Lower leg skin (tissue), 4 donors: Measurements from ENCODE around the gene ENDOV. TPM values are rescaled to one million over a fixed set of nuclear protein-coding genes. Genes with fewer than 3 reads are reported as not detected.

Source experiments
- DNase-seq, 2 donors: peaks; one replicate each; pipeline ENCODE4 v3.0.0-alpha.2; 2019; ENCODE audit warnings: low spot score in 2 of 2
- H3K4me3 ChIP-seq: fragments of 200-600 bp; sonication (generic); 2 replicates; pipeline ENCODE4 v1.5.1; 2017; ENCODE audit warnings: mild to moderate bottlenecking, low read depth; ENCODE audit not compliant: poor library complexity, severe bottlenecking
- CTCF ChIP-seq, 3 donors: fragments of 450-650 bp; IDR thresholded peaks; one replicate each; pipeline ENCODE4 v1.5.1; 2016; ENCODE audit warnings: antibody characterized with exemption in 3 of 3, mild to moderate bottlenecking in 3 of 3, moderate library complexity in 2 of 3
- POLR2A ChIP-seq, 2 donors: fragments of 450-650 bp; IDR thresholded peaks; one replicate each; pipeline ENCODE4 v1.6.1; 2016 to 2017; ENCODE audit warnings: antibody characterized with exemption in 2 of 2, mild to moderate bottlenecking in 1 of 2, moderate library complexity in 1 of 2
- WGBS, 2 donors: methylation state at CpG; one replicate each; pipeline ENCODE4 v1.1.5; 2018; 5-methylcytosine and 5-hydroxymethylcytosine counted together
- intact Hi-C: fragments of 100-400 bp; cut with DNase I; formaldehyde crosslinking; loops from one replicate; pipeline ENCODE4 v1.15.0; 2023; ENCODE audit warnings: low total_unique reads
- microRNA-seq, 2 donors: library from miRNA; unstranded; fragments of <30 nt; microRNA quantifications; one replicate each; pipeline ENCODE4, GENCODE V29; 2016; ENCODE audit warnings: borderline replicate concordance in 2 of 2, borderline number of aligned reads in 1 of 2
- total RNA-seq, 4 donors: library from RNA; depleted of rRNA; stranded (reverse); fragments of >200 nt; gene quantifications; one replicate each; pipeline ENCODE4 v1.1.0, GENCODE V29; 2016

The ENDOV gene
- total RNA-seq, 4 donors from 2014 or later, result 13.7 to 26.8 (median 21.3) TPM

- H3K4me3 ChIP-seq, result no peak overlapping the region
- 42 to 49% methylated on average over 7 of the region's 7 CpGs for WGBS, 2 donors
- DNase-seq, result no peak
- intact Hi-C loops, result no loop called here
- TF ChIP-seq POLR2A (IDR thresholded peaks at IDR 0.05), result no peak
- TF ChIP-seq CTCF (IDR thresholded peaks at IDR 0.05), result no peak
Observed at GRCh38 chr17:80487511-80487910, 72.5 kb downstream of the ENDOV start.

Small RNA genes within 50 kb of the gene (microRNA-seq; reads per million reads assigned to microRNA genes)
- 0 reads per million in 2 donors for gene MIR4730

Other genes with a start within 250 kb of the ENDOV start
- gene CARD14, start 245.1 kb upstream of the ENDOV start, total RNA-seq, result 10 to 100 TPM; 52.3 to 73.2 (median 57.5) TPM
- gene SGSH, start 194.8 kb upstream of the ENDOV start, total RNA-seq, result 10 to 100 TPM; 19.4 to 47.3 (median 37.0) TPM
- gene SLC26A11, start 194.7 kb upstream of the ENDOV start, total RNA-seq, result 10 to 100 TPM; 20.1 to 28.1 (median 22.3) TPM
- 100 to 1,000 TPM in 1 of 4 donors, 10 to 100 TPM in 3; 48.4 to 103 (median 59.8) TPM for gene RNF213, start 154.3 kb upstream of the ENDOV start, total RNA-seq
- gene NPTX1, start 61.4 kb downstream of the ENDOV start, total RNA-seq, result 1 to 10 TPM; 1.1 to 2.6 (median 2.3) TPM
- 10 to 100 TPM; 30.7 to 68.2 (median 39.8) TPM for gene RPTOR, start 129.7 kb downstream of the ENDOV start, total RNA-seq